Measurements from ENCODE around the gene FBXO21.

DNA sequence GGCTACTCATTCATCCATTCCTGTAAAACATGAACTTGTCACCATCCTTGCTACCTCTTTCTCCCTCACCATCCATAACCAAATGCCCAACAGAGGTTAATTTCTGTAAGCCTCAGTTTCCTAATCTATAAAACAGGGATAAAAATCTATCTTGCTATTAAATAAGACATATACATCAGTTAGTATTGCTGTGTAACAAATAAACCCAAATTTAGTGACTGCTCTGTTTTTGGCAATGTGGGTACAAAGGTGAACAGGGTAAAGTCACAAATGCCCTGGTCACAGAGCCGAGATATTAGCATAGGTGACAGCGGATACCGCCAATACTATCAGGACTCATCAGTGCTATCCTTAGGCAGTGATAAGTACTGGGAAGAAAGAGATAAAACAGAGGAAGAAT, 3.6 kb upstream of the FBXO21 start:
- TF ChIP-seq, protein P1, sequence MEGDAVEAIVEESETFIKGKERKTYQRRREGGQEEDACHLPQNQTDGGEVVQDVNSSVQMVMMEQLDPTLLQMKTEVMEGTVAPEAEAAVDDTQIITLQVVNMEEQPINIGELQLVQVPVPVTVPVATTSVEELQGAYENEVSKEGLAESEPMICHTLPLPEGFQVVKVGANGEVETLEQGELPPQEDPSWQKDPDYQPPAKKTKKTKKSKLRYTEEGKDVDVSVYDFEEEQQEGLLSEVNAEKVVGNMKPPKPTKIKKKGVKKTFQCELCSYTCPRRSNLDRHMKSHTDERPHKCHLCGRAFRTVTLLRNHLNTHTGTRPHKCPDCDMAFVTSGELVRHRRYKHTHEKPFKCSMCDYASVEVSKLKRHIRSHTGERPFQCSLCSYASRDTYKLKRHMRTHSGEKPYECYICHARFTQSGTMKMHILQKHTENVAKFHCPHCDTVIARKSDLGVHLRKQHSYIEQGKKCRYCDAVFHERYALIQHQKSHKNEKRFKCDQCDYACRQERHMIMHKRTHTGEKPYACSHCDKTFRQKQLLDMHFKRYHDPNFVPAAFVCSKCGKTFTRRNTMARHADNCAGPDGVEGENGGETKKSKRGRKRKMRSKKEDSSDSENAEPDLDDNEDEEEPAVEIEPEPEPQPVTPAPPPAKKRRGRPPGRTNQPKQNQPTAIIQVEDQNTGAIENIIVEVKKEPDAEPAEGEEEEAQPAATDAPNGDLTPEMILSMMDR (IDR thresholded peaks at IDR 0.05), result no peak
- TF ChIP-seq POLR2AphosphoS5 (IDR thresholded peaks at IDR 0.05), result no peak
- TF ChIP-seq POLR2A (IDR thresholded peaks at IDR 0.05), result no peak
